ENCODE results near the gene MEPE.
"Not testable (repeated sequence)": the region's sequence is repeated elsewhere in the genome, so short reads cannot be mapped to it uniquely, and the experiment has no call there.

MEPE gene

GRCh38 chr4:87890753-87891152, 58.0 kb downstream of the MEPE start:
- FAIRE-seq = not testable (repeated sequence)

GRCh38 chr4:87895964-87896621, 63.3 kb downstream of the MEPE start:
- FAIRE-seq = no peak
